Embryonic facial prominence (tissue), 1 donor: Measurements from ENCODE around the gene MRPL18.

Experiments used
- DNase-seq: peaks from one replicate; pipeline ENCODE4 v3.0.0-alpha.2; 2016; ENCODE audit errors: extremely low spot score

Gene MRPL18

GRCh38 chr6:159844737-159845645, 54.7 kb downstream of the MRPL18 start:
- DNase-seq: no peak
